Thyroid gland (tissue), 4 donors: ENCODE results near the gene TMEM258.

ENCODE experiments used
- CTCF ChIP-seq, 6 experiments: fragments of 200-600 bp in 3 of 6; fragments of 450-650 bp in 3 of 6; sonication (generic) in 3 of 6; IDR thresholded peaks; one replicate each; pipeline ENCODE4 v1.5.1; 2016 to 2019; ENCODE audit warnings: antibody characterized with exemption in 6 of 6, mild to moderate bottlenecking in 2 of 6, inconsistent platforms in 1 of 6, moderate library complexity in 1 of 6
- POLR2A ChIP-seq, 2 donors: fragments of 450-650 bp; IDR thresholded peaks; one replicate each; pipeline ENCODE4 v1.6.1; 2017; ENCODE audit warnings: antibody characterized with exemption in 2 of 2, mild to moderate bottlenecking in 2 of 2, moderate library complexity in 1 of 2

DNA sequence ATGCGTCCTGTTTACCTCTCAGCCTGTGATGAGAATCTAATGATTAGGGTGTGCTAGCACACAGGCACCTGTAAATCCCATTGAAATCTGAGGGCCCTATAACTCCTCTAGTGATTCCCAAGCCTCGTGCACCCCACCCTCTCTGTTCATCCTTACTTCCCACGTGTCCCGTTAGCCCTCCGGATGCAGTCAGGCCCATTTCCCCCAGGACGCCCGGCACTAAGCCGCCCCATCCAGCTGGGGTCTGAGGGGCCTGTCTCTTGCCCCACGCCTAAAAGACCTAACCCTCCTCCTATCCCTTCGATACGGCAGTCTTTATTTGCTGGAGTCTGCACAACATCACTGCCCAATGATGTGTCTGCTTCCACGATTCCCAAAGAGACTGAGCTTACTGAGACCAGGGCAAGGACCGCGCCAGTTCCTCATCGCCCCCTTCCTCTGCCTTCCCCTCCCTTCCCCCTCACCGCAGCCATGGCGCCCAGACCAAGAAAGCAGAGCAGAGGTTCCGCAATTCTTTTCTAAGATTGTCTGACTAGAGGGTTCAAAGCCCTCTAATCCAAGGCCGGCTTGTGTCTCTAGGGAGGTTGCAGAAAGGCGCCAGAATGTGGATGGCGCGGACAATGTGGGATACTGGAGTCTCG, 34.7 kb upstream of the TMEM258 start:
- TF ChIP-seq CTCF (IDR thresholded peaks at IDR 0.05) (no peak), POLR2A (IDR thresholded peaks at IDR 0.05) (no peak)
